A549 treated with Mapracorat at 1 μM for 4 hours (cell line): ENCODE data around the gene ULK3. TPM values are rescaled to one million over a fixed set of nuclear protein-coding genes. Genes with fewer than 3 reads are reported as not detected.

Source experiments
- total RNA-seq: library from RNA; stranded (reverse); fragments of 200-300 nt; extraction: Qiagen RNA extraction; gene quantifications from 5 replicates; pipeline ENCODE4 v1.2.3, GENCODE V29; 2022

The ULK3 gene
- 26.3 to 39.5 TPM (median 33.7 TPM) in 5 replicates for total RNA-seq

DNA sequence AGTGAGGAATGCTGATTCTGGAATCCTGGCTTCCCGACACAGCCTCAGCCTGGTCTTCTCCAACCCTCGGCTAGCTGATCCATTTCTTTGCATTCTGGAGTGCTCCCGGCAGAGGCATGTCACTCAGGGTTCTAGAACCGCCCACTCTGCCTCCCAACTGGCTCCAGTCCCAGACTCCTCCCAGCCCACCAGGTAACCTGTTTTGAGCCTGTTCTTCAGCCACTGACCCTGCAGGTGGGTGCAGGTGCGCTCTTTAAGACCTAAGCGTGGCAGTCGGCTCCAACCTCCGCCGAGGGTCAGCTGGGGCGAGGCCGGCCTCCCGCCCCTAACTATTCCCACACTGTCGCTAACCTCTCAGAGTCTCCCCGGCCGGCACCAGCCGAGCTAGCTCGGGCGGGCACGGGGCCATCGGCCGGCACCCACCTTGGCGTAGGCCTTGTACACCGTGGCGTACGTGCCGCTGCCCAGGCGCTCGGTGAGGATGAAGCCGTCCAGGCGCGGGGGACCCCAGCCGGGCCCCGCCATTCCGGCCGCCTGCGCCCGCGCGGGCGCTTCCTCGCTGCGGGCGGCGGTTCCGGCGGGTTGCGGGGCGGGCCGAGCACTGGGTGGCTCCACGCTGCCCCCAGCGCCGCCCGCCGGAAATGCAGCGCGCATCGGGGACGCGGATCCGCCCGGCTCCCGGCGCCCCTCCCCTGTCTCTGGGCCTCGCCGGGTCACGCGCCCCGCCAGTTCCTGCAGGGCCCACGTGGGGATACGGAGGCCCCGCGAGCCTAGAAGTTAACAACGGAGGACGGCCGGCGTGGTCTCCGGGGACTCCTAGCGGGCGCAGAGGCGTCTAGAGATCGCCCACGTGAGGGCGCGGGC is at the start of gene ULK3:
ULK3 (minus strand) TSS at position 576 of the 864 bp plus-strand sequence; CDS start at position 525, 51 bp downstream.

DNA sequence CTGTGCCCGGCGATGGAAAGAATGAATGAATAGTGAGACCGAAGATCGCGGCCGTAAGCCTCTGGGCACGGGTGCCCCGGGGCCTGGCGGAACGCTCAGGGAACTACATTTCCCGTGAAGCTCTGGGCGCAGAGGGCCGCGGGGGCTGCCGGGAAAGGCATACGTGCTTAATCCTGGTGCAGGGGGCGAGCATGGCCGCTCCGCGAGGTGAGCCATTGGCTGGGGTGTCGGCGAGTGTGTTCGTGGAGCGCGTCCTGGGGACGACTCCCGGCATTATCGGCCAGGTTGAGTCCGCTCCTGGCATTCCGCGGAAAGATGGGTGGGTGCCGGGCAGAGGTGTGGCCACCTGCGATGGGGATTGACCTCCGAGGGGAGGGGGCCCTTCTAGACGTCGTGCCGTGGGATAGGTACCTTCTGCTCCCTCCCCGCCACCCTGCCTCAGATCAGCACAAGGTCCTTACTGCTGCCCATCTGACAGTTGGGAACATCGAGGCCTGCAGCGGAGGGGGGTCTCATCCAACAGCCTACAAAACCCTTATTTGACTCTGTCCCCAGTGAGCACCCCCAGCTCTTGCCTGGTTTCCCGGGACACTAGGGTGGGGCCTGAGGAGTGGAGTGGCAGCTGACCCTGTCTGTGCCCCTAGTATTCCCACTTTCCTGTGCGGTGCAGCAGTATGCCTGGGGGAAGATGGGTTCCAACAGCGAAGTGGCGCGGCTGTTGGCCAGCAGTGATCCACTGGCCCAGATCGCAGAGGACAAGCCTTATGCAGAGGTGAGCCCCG is 47.1 kb upstream of the ULK3 start, which contains the start of gene MPI:
MPI (plus strand) TSS at position 160 of the 782 bp plus-strand sequence; CDS start at position 192, 32 bp downstream.

DNA sequence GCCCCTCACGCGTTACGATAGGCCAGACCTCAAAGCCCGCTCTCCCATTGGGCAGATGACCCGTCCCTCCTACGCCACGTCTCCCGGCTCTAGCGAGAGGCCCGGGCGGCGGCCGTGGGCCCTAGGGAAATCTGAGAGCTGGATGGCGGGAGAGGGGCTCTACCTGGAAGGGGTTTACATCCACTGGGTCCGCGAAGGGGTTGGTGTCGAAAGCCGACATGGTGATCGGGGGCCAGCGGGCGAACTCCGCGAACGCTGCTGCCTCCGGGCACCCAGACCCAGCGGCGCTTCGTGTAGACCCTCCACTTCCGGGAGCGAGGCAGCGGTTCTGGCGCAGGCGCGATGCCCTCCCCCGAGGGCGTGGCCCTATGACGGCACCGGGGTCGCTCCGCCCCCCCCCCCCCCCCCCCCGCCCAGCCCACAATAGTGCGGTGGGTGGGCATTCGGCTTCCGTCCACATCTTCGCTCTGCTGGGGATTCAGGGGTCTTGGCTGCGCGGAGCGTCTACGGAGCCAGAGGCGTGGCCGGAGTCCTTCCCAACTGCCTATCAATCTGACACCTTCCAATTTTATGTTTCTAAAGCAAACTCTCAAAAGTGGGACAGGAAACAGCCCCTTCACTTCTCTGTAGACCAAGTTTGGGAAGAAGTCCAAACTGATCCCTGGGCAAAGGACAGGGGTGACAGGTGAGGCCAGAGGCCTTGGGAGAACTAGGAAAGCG is 30.2 kb upstream of the ULK3 start, which contains the start of gene SCAMP2:
SCAMP2 (minus strand) TSS at position 330 of the 720 bp plus-strand sequence; CDS start at position 220, 110 bp downstream.

DNA sequence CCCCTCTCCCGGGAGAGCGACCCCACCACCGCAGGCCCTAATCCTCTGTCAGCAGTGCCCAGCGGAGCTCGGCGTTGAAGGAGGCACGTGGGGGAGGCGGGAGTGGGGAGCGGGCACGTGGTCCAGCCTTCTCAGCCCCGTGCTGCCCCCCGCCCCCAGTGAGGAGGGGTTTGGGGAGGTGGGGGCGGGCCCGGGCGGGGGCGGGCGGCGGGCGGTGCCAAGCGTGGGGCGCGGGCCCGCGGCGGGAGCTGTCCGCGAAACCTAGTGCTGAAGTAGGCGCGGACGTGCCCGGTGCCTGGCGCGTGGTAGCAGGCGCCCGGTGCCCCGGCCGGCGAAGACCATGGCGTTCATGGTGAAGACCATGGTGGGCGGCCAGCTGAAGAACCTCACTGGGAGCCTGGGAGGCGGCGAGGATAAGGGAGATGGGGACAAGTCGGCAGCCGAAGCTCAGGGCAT is 16.6 kb downstream of the ULK3 start, which contains the start of gene CPLX3:
CPLX3 (plus strand) TSS at position 264 of the 456 bp plus-strand sequence; CDS start at position 341, 77 bp downstream.

GRCh38 chr15:74812533-74812932 is 30.4 kb downstream of the ULK3 start, which contains the start of gene LMAN1L:
Gene LMAN1L (plus strand): TSS chr15:74812835. CDS start chr15:74812855, 20 bp downstream.

Other genes starting within 250 kb of the ULK3 start
- gene CLK3, start 227.3 kb downstream of the ULK3 start, total RNA-seq = 26.5 to 45.1 TPM (median 34.8 TPM) in 5 replicates
- gene EDC3, start 147.1 kb downstream of the ULK3 start, total RNA-seq = 18.0 to 23.2 TPM (median 21.9 TPM) in 5 replicates
- gene CYP1A1, start 117.6 kb downstream of the ULK3 start, total RNA-seq = 1.2 to 2.2 TPM (median 1.6 TPM) in 5 replicates
- not detected in 5 replicates for gene CYP1A2, start 94.3 kb downstream of the ULK3 start, total RNA-seq
- 56.3 to 65.7 TPM (median 62.4 TPM) in 5 replicates for gene CSK, start 61.1 kb downstream of the ULK3 start, total RNA-seq
- gene LMAN1L, start 30.3 kb downstream of the ULK3 start, total RNA-seq = not detected in 5 replicates
- 0.08 to 0.09 TPM in 2 of 5 replicates, not detected in the others for gene CPLX3, start 16.5 kb downstream of the ULK3 start, total RNA-seq
- gene SCAMP2, start 30.2 kb upstream of the ULK3 start, total RNA-seq = 54.9 to 66.9 TPM (median 64.2 TPM) in 5 replicates
- 27.0 to 40.6 TPM (median 30.8 TPM) in 5 replicates for gene MPI, start 46.9 kb upstream of the ULK3 start, total RNA-seq
- 30.3 to 41.3 TPM (median 34.9 TPM) in 5 replicates for gene FAM219B, start 63.7 kb upstream of the ULK3 start, total RNA-seq
- 526 to 592 TPM (median 554 TPM) in 5 replicates for gene COX5A, start 94.9 kb upstream of the ULK3 start, total RNA-seq
- 18.9 to 28.4 TPM (median 26.6 TPM) in 5 replicates for gene RPP25, start 113.6 kb upstream of the ULK3 start, total RNA-seq
- gene SCAMP5, start 152.4 kb upstream of the ULK3 start, total RNA-seq = 10.3 to 14.6 TPM (median 12.4 TPM) in 5 replicates
- gene PPCDC, start 180.4 kb upstream of the ULK3 start, total RNA-seq = 18.0 to 21.6 TPM (median 18.2 TPM) in 5 replicates